Hepatocyte (in vitro differentiated cells): ENCODE measurements around the gene SLC1A3. TPM values are rescaled to one million over a fixed set of nuclear protein-coding genes. Genes with fewer than 3 reads are reported as not detected.

Experiments
- DNase-seq: peaks from one replicate; pipeline ENCODE4 v3.0.0-alpha.2; 2016; ENCODE audit warnings: low spot score
- H2AFZ ChIP-seq: fragments of 200-600 bp; sonication (generic); 2 replicates; pipeline ENCODE4 v1.6.0; 2016; ENCODE audit warnings: antibody characterized with exemption, mild to moderate bottlenecking
- H3K27ac ChIP-seq: fragments of 200-600 bp; sonication (generic); 2 replicates; pipeline ENCODE4 v1.5.1; 2016; ENCODE audit warnings: mild to moderate bottlenecking
- H3K27me3 ChIP-seq: fragments of 200-600 bp; sonication (generic); 2 replicates; pipeline ENCODE4 v1.6.1; 2016
- H3K36me3 ChIP-seq: fragments of 200-600 bp; sonication (generic); replicated peaks from 2 replicates; pipeline ENCODE4 v1.5.1; 2016; ENCODE audit warnings: low read depth; ENCODE audit not compliant: insufficient read depth
- H3K4me1 ChIP-seq: fragments of 200-600 bp; sonication (generic); 2 replicates; pipeline ENCODE4 v1.5.1; 2016; ENCODE audit warnings: mild to moderate bottlenecking, moderate library complexity; ENCODE audit not compliant: insufficient read depth
- H3K4me2 ChIP-seq: fragments of 200-600 bp; sonication (generic); 2 replicates; pipeline ENCODE4 v1.6.0; 2016
- H3K4me3 ChIP-seq: fragments of 200-600 bp; sonication (generic); 2 replicates; pipeline ENCODE4 v1.5.1; 2016; ENCODE audit warnings: mild to moderate bottlenecking
- H3K79me2 ChIP-seq: fragments of 200-600 bp; sonication (generic); 2 replicates; pipeline ENCODE4 v1.6.0; 2017; ENCODE audit warnings: mild to moderate bottlenecking
- H3K9me2 ChIP-seq: fragments of 200-600 bp; sonication (generic); replicated peaks from 2 replicates; pipeline ENCODE4 v1.6.0; 2017; ENCODE audit warnings: mild to moderate bottlenecking; ENCODE audit not compliant: insufficient read depth
- H3K9me3 ChIP-seq: fragments of 200-600 bp; sonication (generic); 2 replicates; pipeline ENCODE4 v1.5.1; 2016; ENCODE audit warnings: low read depth, mild to moderate bottlenecking
- H4K20me1 ChIP-seq: fragments of 200-600 bp; sonication (generic); 2 replicates; pipeline ENCODE4 v1.6.0; 2016; ENCODE audit warnings: mild to moderate bottlenecking; ENCODE audit not compliant: insufficient read depth, poor library complexity, severe bottlenecking
- EZH2 ChIP-seq: fragments of 200-600 bp; sonication (generic); IDR thresholded peaks from 2 replicates; pipeline ENCODE4 v1.6.1; 2016; ENCODE audit warnings: antibody characterized with exemption, mild to moderate bottlenecking, borderline replicate concordance
- EZH2phosphoT487 ChIP-seq: fragments of 200-600 bp; sonication (generic); IDR thresholded peaks from one replicate; pipeline ENCODE4 v1.6.1; 2018; ENCODE audit warnings: antibody characterized with exemption, mild to moderate bottlenecking, low read depth, moderate library complexity; ENCODE audit not compliant: unreplicated experiment, severe bottlenecking
- WGBS: methylation state at CpG from one replicate; pipeline ENCODE4 v1.1.6; 2016; ENCODE audit warnings: low lambda C conversion rate; ENCODE audit errors: missing lambda C conversion rate; 5-methylcytosine and 5-hydroxymethylcytosine counted together
- polyA plus RNA-seq: library from polyadenylated mRNA; unstranded; fragments of >200 nt; fragmentation: Nextera tagmentation; extraction: Ambion mirVana; gene quantifications from 2 replicates; pipeline ENCODE4 v1.2.1, GENCODE V29; 2016
- total RNA-seq: library from RNA; depleted of rRNA; stranded (reverse); fragments of >200 nt; gene quantifications from 2 replicates; pipeline ENCODE4 v1.2.3, GENCODE V29; 2014
- TF ChIP-seq, protein P1 (sequence below): fragments of 200-600 bp; sonication (generic); IDR thresholded peaks from 2 replicates; pipeline ENCODE4 v1.5.1; 2016; ENCODE audit warnings: antibody characterized with exemption, mild to moderate bottlenecking; ENCODE audit not compliant: poor library complexity

The SLC1A3 gene
- total and polyA plus RNA-seq, 2 experiments from 2014 or later, result 32.3 to 42.3 TPM

DNA sequence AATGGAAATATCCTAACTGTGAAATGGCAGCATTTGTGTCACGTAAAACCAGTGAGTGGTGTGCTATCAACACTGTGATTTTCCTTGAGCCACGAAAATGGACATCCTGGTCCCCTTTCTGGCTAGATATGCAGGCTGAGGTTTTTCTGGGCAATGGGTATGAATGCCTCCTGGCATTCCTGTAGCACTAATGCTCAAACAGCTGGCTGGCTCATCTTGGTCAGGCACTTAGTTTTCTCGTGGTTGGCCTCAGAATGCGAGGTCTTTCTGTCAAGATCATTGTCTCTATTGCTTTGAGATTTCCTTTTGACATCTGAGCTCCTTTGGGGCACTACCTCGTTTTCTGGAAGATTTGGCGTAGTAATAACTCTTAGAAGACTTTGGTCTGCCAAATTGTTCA lies 15.6 kb downstream of the SLC1A3 start:
- H2AFZ ChIP-seq, result no peak overlapping the region
- H3K4me2 ChIP-seq, result no peak overlapping the region
- no peaks in the 10 kb centered on the region for H4K20me1 ChIP-seq
- H3K79me2 ChIP-seq, result peaks cover 6% of the 10 kb centered on the region
- no peaks in the 10 kb centered on the region for H3K4me1 ChIP-seq
- H3K27me3 ChIP-seq, result no peaks in the 10 kb centered on the region
- H3K27ac ChIP-seq, result no peak overlapping the region
- H3K36me3 ChIP-seq, result no peaks in the 10 kb centered on the region
- no peaks in the 10 kb centered on the region for H3K9me3 ChIP-seq
- 83% methylated on average over 6 of the region's 6 CpGs for WGBS
- no peak overlapping the region for H3K4me3 ChIP-seq
- no peak for TF ChIP-seq EZH2
- no peak for TF ChIP-seq EZH2phosphoT487
- TF ChIP-seq, protein P1, sequence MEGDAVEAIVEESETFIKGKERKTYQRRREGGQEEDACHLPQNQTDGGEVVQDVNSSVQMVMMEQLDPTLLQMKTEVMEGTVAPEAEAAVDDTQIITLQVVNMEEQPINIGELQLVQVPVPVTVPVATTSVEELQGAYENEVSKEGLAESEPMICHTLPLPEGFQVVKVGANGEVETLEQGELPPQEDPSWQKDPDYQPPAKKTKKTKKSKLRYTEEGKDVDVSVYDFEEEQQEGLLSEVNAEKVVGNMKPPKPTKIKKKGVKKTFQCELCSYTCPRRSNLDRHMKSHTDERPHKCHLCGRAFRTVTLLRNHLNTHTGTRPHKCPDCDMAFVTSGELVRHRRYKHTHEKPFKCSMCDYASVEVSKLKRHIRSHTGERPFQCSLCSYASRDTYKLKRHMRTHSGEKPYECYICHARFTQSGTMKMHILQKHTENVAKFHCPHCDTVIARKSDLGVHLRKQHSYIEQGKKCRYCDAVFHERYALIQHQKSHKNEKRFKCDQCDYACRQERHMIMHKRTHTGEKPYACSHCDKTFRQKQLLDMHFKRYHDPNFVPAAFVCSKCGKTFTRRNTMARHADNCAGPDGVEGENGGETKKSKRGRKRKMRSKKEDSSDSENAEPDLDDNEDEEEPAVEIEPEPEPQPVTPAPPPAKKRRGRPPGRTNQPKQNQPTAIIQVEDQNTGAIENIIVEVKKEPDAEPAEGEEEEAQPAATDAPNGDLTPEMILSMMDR, result no peak
- H3K9me2 ChIP-seq, result no peaks in the 10 kb centered on the region
- no peak for DNase-seq

DNA sequence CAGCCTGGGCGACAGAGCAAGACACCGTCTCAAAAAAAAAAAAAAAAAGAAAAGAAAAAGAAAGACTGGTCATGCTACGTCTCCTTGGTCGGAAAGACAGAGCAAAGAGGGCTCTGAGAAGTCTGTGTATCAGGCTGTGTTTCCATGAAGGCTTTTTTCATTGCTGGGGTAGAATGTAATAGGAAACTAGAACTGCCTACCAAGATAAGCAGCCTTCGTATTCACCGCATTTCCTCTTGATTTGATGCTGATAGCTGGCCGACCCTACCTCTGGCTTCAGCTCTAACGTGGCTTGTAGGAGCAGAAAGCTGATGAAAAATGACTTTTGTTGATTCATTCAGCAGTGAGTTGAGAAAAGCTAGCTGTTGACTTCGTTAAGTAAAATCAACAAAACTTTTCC lies 17.4 kb downstream of the SLC1A3 start:
- H3K9me3 ChIP-seq, result no peaks in the 10 kb centered on the region
- 68% methylated on average over 9 of the region's 9 CpGs for WGBS
- no peak overlapping the region for H3K27ac ChIP-seq
- no peak overlapping the region for H2AFZ ChIP-seq
- no peaks in the 10 kb centered on the region for H3K27me3 ChIP-seq
- no peaks in the 10 kb centered on the region for H3K36me3 ChIP-seq
- no peak overlapping the region for H3K4me3 ChIP-seq
- no peak for DNase-seq
- TF ChIP-seq EZH2 (no peak), EZH2phosphoT487 (no peak)
- TF ChIP-seq, protein P1, result no peak
- H3K79me2 ChIP-seq, result peaks cover 6% of the 10 kb centered on the region
- no peaks in the 10 kb centered on the region for H3K9me2 ChIP-seq
- no peaks in the 10 kb centered on the region for H4K20me1 ChIP-seq
- no peaks in the 10 kb centered on the region for H3K4me1 ChIP-seq
- H3K4me2 ChIP-seq, result no peak overlapping the region

DNA sequence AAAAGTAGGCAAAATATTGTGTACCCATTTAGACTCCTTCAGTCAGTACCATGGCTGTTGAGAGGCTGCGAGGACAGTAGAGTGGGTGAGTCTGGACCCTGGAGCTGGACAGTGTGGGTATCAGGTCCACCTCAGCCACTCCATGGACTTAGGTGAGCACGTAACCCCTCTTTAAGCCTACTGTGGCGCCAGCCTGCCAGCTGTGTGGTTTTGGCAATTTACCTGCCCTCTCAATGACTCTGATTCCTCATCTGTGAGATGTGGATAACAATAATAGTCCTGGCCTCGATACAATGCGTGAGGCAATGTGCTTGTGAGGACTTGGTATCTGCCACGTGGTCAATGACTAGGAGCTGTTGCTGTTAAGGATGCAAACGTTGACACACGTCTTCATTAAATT lies 17.9 kb downstream of the SLC1A3 start:
- no peak for DNase-seq
- H3K9me3 ChIP-seq, result no peaks in the 10 kb centered on the region
- TF ChIP-seq EZH2, result no peak
- TF ChIP-seq, protein P1, result no peak
- TF ChIP-seq EZH2phosphoT487, result no peak
- H3K79me2 ChIP-seq, result peaks cover 4% of the 10 kb centered on the region
- no peak overlapping the region for H3K4me3 ChIP-seq
- 95% methylated on average over 8 of the region's 8 CpGs for WGBS
- no peaks in the 10 kb centered on the region for H3K27me3 ChIP-seq
- H2AFZ ChIP-seq, result no peak overlapping the region
- H3K27ac ChIP-seq, result no peak overlapping the region
- no peaks in the 10 kb centered on the region for H3K9me2 ChIP-seq
- H4K20me1 ChIP-seq, result no peaks in the 10 kb centered on the region
- no peak overlapping the region for H3K4me2 ChIP-seq
- no peaks in the 10 kb centered on the region for H3K36me3 ChIP-seq
- no peaks in the 10 kb centered on the region for H3K4me1 ChIP-seq

DNA sequence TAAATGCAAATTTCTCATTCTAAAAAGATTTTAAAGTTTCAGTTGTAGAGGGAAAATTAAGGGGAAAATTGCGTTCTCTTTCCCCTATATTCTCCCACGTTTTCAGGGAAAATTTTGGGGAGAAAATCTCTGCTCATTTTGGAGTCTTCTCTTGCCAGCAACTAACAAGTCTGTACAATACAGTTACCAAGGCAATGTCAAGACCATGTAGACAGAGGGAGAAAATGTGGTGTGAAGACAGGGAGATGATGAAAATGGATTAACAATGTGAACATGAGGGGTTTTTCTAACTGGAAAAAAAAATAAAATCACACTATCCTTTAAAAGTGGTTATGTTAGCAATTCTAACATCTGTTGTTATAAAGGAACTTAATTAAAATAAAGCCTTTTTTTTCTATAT lies 22.3 kb downstream of the SLC1A3 start:
- no peaks in the 10 kb centered on the region for H3K79me2 ChIP-seq
- no peak overlapping the region for H2AFZ ChIP-seq
- no peak overlapping the region for H3K4me3 ChIP-seq
- no peaks in the 10 kb centered on the region for H3K27me3 ChIP-seq
- no peaks in the 10 kb centered on the region for H3K9me3 ChIP-seq
- no peaks in the 10 kb centered on the region for H4K20me1 ChIP-seq
- no peak for DNase-seq
- H3K36me3 ChIP-seq, result no peaks in the 10 kb centered on the region
- no peak overlapping the region for H3K27ac ChIP-seq
- no peaks in the 10 kb centered on the region for H3K4me1 ChIP-seq
- WGBS, result 94% methylated on average over 2 of the region's 2 CpGs
- no peaks in the 10 kb centered on the region for H3K9me2 ChIP-seq
- H3K4me2 ChIP-seq, result no peak overlapping the region
- no peak for TF ChIP-seq EZH2phosphoT487
- TF ChIP-seq, protein P1, result no peak
- TF ChIP-seq EZH2, result no peak
